GM12873 (cell line): Measurements from ENCODE around the gene ZNF735.

Experiments
- TF ChIP-seq, protein P1 (sequence below): IDR thresholded peaks from 2 replicates; pipeline ENCODE4 v1.5.1; 2012; ENCODE audit warnings: low read depth, mild to moderate bottlenecking, moderate library complexity, low read length, control low read depth; ENCODE audit not compliant: insufficient read depth; ENCODE audit errors: missing control alignments

Gene ZNF735

DNA sequence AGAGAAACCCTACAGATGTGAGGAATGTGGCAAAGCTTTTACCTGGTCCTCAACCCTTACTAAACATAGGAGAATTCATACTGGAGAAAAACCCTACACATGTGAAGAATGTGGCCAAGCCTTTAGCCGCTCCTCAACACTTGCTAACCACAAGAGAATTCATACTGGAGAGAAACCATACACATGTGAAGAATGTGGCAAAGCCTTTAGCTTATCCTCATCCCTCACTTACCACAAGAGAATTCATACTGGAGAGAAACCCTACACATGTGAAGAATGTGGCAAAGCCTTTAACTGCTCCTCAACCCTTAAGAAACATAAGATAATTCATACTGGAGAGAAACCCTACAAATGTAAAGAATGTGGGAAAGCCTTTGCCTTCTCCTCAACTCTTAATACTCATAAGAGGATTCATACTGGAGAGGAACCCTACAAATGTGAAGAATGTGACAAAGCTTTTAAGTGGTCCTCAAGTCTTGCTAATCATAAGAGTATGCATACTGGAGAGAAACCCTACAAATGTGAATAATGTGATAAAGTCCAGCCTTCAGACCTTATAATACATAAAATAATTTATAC, 59.4 kb downstream of the ZNF735 start:
- TF ChIP-seq, protein P1, sequence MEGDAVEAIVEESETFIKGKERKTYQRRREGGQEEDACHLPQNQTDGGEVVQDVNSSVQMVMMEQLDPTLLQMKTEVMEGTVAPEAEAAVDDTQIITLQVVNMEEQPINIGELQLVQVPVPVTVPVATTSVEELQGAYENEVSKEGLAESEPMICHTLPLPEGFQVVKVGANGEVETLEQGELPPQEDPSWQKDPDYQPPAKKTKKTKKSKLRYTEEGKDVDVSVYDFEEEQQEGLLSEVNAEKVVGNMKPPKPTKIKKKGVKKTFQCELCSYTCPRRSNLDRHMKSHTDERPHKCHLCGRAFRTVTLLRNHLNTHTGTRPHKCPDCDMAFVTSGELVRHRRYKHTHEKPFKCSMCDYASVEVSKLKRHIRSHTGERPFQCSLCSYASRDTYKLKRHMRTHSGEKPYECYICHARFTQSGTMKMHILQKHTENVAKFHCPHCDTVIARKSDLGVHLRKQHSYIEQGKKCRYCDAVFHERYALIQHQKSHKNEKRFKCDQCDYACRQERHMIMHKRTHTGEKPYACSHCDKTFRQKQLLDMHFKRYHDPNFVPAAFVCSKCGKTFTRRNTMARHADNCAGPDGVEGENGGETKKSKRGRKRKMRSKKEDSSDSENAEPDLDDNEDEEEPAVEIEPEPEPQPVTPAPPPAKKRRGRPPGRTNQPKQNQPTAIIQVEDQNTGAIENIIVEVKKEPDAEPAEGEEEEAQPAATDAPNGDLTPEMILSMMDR: no peak
